Measurements from ENCODE around the gene HBE1. TPM values are rescaled to one million over a fixed set of nuclear protein-coding genes. Genes with fewer than 3 reads are reported as not detected.

HBE1 gene
- total and polyA plus RNA-seq, 7 donors: not detected

DNA sequence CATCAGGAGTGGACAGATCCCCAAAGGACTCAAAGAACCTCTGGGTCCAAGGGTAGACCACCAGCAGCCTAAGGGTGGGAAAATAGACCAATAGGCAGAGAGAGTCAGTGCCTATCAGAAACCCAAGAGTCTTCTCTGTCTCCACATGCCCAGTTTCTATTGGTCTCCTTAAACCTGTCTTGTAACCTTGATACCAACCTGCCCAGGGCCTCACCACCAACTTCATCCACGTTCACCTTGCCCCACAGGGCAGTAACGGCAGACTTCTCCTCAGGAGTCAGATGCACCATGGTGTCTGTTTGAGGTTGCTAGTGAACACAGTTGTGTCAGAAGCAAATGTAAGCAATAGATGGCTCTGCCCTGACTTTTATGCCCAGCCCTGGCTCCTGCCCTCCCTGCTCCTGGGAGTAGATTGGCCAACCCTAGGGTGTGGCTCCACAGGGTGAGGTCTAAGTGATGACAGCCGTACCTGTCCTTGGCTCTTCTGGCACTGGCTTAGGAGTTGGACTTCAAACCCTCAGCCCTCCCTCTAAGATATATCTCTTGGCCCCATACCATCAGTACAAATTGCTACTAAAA is 42.9 kb downstream of the HBE1 start, which contains the start of gene HBB:
Gene HBB, minus strand, starts transcription at position 340 of the 579 bp plus-strand sequence. Its CDS starts 50 bp downstream, at position 290.
- ATAC-seq (no peak), DNase-seq (no peak)
- 74 to 83% (median 81%) methylated on average over 3 of the region's 3 CpGs for WGBS, 3 donors
- no peaks in the 10 kb centered on the region for H3K36me3 ChIP-seq (ENCODE audit: insufficient read depth in 1 of 2, low read depth in 1 of 2)
- intact Hi-C loops (cut with DNase I): no loop called here
- H3K9me3 ChIP-seq: no peaks in the 10 kb centered on the region
- H3K27ac ChIP-seq: no peak within 1 kb of the TSS
- no peaks in the 10 kb centered on the region for H3K4me1 ChIP-seq
- TF ChIP-seq, protein P1, sequence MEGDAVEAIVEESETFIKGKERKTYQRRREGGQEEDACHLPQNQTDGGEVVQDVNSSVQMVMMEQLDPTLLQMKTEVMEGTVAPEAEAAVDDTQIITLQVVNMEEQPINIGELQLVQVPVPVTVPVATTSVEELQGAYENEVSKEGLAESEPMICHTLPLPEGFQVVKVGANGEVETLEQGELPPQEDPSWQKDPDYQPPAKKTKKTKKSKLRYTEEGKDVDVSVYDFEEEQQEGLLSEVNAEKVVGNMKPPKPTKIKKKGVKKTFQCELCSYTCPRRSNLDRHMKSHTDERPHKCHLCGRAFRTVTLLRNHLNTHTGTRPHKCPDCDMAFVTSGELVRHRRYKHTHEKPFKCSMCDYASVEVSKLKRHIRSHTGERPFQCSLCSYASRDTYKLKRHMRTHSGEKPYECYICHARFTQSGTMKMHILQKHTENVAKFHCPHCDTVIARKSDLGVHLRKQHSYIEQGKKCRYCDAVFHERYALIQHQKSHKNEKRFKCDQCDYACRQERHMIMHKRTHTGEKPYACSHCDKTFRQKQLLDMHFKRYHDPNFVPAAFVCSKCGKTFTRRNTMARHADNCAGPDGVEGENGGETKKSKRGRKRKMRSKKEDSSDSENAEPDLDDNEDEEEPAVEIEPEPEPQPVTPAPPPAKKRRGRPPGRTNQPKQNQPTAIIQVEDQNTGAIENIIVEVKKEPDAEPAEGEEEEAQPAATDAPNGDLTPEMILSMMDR (IDR thresholded peaks at IDR 0.05): no peak
- H3K4me3 ChIP-seq: no peak within 1 kb of the TSS
- H3K27me3 ChIP-seq (ENCODE audit: insufficient read depth in 3 of 3, low read length in 2 of 3): no peaks in the 10 kb centered on the region

DNA sequence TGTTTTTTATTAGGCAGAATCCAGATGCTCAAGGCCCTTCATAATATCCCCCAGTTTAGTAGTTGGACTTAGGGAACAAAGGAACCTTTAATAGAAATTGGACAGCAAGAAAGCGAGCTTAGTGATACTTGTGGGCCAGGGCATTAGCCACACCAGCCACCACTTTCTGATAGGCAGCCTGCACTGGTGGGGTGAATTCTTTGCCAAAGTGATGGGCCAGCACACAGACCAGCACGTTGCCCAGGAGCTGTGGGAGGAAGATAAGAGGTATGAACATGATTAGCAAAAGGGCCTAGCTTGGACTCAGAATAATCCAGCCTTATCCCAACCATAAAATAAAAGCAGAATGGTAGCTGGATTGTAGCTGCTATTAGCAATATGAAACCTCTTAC is 44.3 kb downstream of the HBE1 start:
- no peaks in the 10 kb centered on the region for H3K36me3 ChIP-seq (ENCODE audit: insufficient read depth in 1 of 2, low read depth in 1 of 2)
- 43 to 59% (median 53%) methylated on average over 2 of the region's 2 CpGs for WGBS, 3 donors
- DNase-seq (no peak), ATAC-seq (peak in 1 of 4 donors; percentile 13)
- H3K27ac ChIP-seq: no peak overlapping the region
- intact Hi-C loops (cut with DNase I): no loop called here
- H3K4me1 ChIP-seq: no peaks in the 10 kb centered on the region
- no peak overlapping the region for H3K4me3 ChIP-seq
- H3K9me3 ChIP-seq: no peaks in the 10 kb centered on the region
- no peaks in the 10 kb centered on the region for H3K27me3 ChIP-seq (ENCODE audit: insufficient read depth in 3 of 3, low read length in 2 of 3)
- TF ChIP-seq, protein P1 (IDR thresholded peaks at IDR 0.05): no peak

DNA sequence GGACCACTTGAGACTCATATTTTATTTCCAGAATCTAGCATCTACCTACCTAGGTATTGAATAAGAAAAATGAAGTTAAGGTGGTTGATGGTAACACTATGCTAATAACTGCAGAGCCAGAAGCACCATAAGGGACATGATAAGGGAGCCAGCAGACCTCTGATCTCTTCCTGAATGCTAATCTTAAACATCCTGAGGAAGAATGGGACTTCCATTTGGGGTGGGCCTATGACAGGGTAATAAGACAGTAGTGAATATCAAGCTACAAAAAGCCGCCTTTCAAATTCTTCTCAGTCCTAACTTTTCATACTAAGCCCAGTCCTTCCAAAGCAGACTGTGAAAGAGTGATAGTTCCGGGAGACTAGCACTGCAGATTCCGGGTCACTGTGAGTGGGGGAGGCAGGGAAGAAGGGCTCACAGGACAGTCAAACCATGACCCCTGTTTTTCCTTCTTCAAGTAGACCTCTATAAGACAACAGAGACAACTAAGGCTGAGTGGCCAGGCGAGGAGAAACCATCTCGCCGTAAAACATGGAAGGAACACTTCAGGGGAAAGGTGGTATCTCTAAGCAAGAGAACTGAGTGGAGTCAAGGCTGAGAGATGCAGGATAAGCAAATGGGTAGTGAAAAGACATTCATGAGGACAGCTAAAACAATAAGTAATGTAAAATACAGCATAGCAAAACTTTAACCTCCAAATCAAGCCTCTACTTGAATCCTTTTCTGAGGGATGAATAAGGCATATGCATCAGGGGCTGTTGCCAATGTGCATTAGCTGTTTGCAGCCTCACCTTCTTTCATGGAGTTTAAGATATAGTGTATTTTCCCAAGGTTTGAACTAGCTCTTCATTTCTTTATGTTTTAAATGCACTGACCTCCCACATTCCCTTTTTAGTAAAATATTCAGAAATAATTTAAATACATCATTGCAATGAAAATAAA is 44.9 kb downstream of the HBE1 start:
- TF ChIP-seq, protein P1 (IDR thresholded peaks at IDR 0.05): no peak
- no peaks in the 10 kb centered on the region for H3K36me3 ChIP-seq (ENCODE audit: insufficient read depth in 1 of 2, low read depth in 1 of 2)
- ATAC-seq (peak in 1 of 4 donors; percentile 36), DNase-seq (no peak)
- no peak overlapping the region for H3K4me3 ChIP-seq
- no peaks in the 10 kb centered on the region for H3K9me3 ChIP-seq
- no peak overlapping the region for H3K27ac ChIP-seq
- H3K27me3 ChIP-seq (ENCODE audit: insufficient read depth in 3 of 3, low read length in 2 of 3): no peaks in the 10 kb centered on the region
- WGBS, 3 donors: 70 to 83% (median 71%) methylated on average over 6 of the region's 6 CpGs
- intact Hi-C loops (cut with DNase I): no loop called here
- no peaks in the 10 kb centered on the region for H3K4me1 ChIP-seq

DNA sequence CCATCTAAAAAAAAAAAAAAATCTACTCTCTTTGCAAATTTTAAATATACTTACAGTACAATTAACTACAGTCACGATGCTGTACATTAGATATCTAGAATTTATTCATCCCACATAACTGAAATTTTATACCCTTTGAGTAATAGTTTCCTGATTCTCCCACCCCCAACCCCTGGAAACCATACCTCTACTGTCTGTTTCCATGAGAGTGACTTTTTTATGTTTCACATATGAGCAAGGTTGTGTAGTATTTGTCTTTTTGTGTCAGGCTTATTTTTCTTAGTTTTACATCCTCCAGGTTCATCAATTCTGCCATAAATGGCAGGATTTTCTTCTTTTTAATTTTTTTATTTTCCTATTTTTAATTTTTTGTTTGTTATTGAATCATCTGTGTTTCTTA is 46.1 kb downstream of the HBE1 start:
- TF ChIP-seq, protein P1 (IDR thresholded peaks at IDR 0.05): no peak
- no peaks in the 10 kb centered on the region for H3K9me3 ChIP-seq
- WGBS, 3 donors: 51 to 74% (median 54%) methylated on average over 1 of the region's 1 CpG
- H3K36me3 ChIP-seq (ENCODE audit: insufficient read depth in 1 of 2, low read depth in 1 of 2): no peaks in the 10 kb centered on the region
- no peaks in the 10 kb centered on the region for H3K4me1 ChIP-seq
- intact Hi-C loops (cut with DNase I): no loop called here
- no peak overlapping the region for H3K27ac ChIP-seq
- ATAC-seq: no peak
- no peak overlapping the region for H3K4me3 ChIP-seq
- H3K27me3 ChIP-seq (ENCODE audit: insufficient read depth in 3 of 3, low read length in 2 of 3): no peaks in the 10 kb centered on the region
- DNase-seq: no peak
